ENCODE measurements around the gene LDB2. TPM values are rescaled to one million over a fixed set of nuclear protein-coding genes. Genes with fewer than 3 reads are reported as not detected.

LDB2 gene
- total RNA-seq, 1 donor from 2014 or later = not detected

GRCh38 chr4:16617435-16617834, 281.0 kb downstream of the LDB2 start:
- peaks cover 3% of the 10 kb centered on the region for H3K27me3 Mint-ChIP-seq
- TF ChIP-seq, protein P1, sequence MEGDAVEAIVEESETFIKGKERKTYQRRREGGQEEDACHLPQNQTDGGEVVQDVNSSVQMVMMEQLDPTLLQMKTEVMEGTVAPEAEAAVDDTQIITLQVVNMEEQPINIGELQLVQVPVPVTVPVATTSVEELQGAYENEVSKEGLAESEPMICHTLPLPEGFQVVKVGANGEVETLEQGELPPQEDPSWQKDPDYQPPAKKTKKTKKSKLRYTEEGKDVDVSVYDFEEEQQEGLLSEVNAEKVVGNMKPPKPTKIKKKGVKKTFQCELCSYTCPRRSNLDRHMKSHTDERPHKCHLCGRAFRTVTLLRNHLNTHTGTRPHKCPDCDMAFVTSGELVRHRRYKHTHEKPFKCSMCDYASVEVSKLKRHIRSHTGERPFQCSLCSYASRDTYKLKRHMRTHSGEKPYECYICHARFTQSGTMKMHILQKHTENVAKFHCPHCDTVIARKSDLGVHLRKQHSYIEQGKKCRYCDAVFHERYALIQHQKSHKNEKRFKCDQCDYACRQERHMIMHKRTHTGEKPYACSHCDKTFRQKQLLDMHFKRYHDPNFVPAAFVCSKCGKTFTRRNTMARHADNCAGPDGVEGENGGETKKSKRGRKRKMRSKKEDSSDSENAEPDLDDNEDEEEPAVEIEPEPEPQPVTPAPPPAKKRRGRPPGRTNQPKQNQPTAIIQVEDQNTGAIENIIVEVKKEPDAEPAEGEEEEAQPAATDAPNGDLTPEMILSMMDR (IDR thresholded peaks at IDR 0.05; ENCODE audit: unreplicated experiment) = no peak
- DNase-seq (ENCODE audit: low spot score, unreplicated experiment) = no peak
- peaks cover 6% of the 10 kb centered on the region for H3K9me3 Mint-ChIP-seq (ENCODE audit: low read depth)
- no peaks in the 10 kb centered on the region for H3K4me1 Mint-ChIP-seq (ENCODE audit: low read depth)
- H3K36me3 Mint-ChIP-seq (ENCODE audit: insufficient read depth) = no peaks in the 10 kb centered on the region
- no peak overlapping the region for H3K27ac Mint-ChIP-seq
- no peak overlapping the region for H3K4me3 Mint-ChIP-seq (ENCODE audit: low read depth)

DNA sequence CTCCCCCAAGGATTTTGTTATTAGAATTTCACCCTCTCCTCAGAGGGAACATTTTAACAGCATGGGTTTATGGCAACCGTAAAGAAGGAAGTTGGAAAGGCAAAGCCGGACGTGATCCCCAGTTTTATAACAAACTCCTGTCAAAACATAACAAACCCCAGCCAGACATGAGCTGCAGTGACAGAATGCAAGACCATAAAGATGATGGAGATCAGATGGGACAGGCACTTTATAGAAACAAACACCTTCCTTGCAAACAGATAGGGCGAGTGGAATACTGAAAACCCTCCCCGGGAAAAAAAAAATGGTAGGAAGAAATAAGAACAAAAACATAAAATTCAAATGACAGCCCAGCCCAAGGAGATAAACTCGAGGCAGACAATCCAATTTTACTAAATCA, 281.4 kb downstream of the LDB2 start:
- Mint-ChIP-seq H3K9me3 (ENCODE audit: low read depth) (peaks cover 10% of the 10 kb centered on the region), H3K4me1 (ENCODE audit: low read depth) (no peaks in the 10 kb centered on the region), H3K36me3 (ENCODE audit: insufficient read depth) (no peaks in the 10 kb centered on the region), H3K4me3 (ENCODE audit: low read depth) (no peak overlapping the region), H3K27me3 (peaks cover under 1% of the 10 kb centered on the region), H3K27ac (no peak overlapping the region)
- TF ChIP-seq, protein P1 (IDR thresholded peaks at IDR 0.05; ENCODE audit: unreplicated experiment) = no peak
- DNase-seq (ENCODE audit: low spot score, unreplicated experiment) = no peak

GRCh38 chr4:16609170-16609758, 289.2 kb downstream of the LDB2 start:
- no peak overlapping the region for H3K27ac Mint-ChIP-seq
- no peak for DNase-seq (ENCODE audit: low spot score, unreplicated experiment)
- no peaks in the 10 kb centered on the region for H3K4me1 Mint-ChIP-seq (ENCODE audit: low read depth)
- H3K4me3 Mint-ChIP-seq (ENCODE audit: low read depth) = no peak overlapping the region
- peaks cover 4% of the 10 kb centered on the region for H3K27me3 Mint-ChIP-seq
- H3K36me3 Mint-ChIP-seq (ENCODE audit: insufficient read depth) = no peaks in the 10 kb centered on the region
- H3K9me3 Mint-ChIP-seq (ENCODE audit: low read depth) = peaks cover 19% of the 10 kb centered on the region
- TF ChIP-seq, protein P1 (IDR thresholded peaks at IDR 0.05; ENCODE audit: unreplicated experiment) = no peak

DNA sequence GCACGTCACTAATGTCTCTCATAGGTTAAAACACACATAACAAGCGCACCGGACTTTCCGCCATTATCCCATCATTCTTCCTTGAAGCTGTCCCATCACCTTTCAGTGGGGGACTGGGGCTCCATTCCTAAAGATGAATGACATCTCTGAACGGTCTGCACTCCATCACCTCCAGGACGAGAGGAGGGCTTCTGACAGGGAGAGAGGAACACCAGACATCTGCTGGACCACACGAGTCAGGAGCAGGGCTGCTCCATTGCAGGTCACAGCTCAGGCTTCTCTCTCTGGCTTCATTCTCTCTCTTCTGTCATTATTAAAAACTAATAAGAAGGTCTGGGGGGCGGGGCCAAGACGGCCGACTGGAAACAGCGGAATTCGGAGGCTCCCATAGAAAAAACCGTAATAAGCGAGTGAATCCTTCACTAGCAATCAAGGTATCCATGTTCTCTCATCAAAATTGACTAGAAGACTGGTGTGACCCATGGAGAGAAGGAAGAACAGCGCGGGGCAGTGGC, 289.8 kb downstream of the LDB2 start:
- Mint-ChIP-seq H3K9me3 (ENCODE audit: low read depth) (peaks cover 14% of the 10 kb centered on the region), H3K27me3 (peaks cover 4% of the 10 kb centered on the region), H3K4me1 (ENCODE audit: low read depth) (no peaks in the 10 kb centered on the region), H3K27ac (no peak overlapping the region), H3K4me3 (ENCODE audit: low read depth) (no peak overlapping the region), H3K36me3 (ENCODE audit: insufficient read depth) (no peaks in the 10 kb centered on the region)
- no peak for DNase-seq (ENCODE audit: low spot score, unreplicated experiment)
- TF ChIP-seq, protein P1 (IDR thresholded peaks at IDR 0.05; ENCODE audit: unreplicated experiment) = no peak

DNA sequence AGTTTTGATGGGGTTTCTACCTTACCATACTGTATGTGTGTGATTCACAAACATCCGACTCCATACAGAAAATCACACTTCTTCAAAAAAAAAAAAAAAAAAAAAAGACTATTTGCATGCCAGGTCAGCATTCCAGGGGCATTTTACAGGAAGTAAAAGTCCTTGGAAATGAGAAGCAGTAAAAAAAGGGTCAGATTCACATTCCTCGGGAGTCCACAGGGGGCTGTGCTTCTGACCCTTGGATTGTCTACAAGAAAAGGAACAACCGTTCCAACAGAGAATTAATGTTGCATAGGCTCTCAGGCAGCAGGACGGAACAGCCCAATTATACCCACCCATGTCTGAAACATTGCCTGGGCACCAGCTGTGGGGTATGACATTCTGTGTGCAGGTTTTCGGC, 290.3 kb downstream of the LDB2 start:
- H3K9me3 Mint-ChIP-seq (ENCODE audit: low read depth) = peaks cover 14% of the 10 kb centered on the region

More for the DNA sequence above, 290.3 kb downstream of the LDB2 start:
- DNase-seq (ENCODE audit: low spot score, unreplicated experiment) = no peak
- Mint-ChIP-seq H3K4me1 (ENCODE audit: low read depth) (no peaks in the 10 kb centered on the region), H3K4me3 (ENCODE audit: low read depth) (no peak overlapping the region), H3K27me3 (peaks cover 4% of the 10 kb centered on the region), H3K27ac (no peak overlapping the region), H3K36me3 (ENCODE audit: insufficient read depth) (no peaks in the 10 kb centered on the region)
- TF ChIP-seq, protein P1 (IDR thresholded peaks at IDR 0.05; ENCODE audit: unreplicated experiment) = no peak

All from progenitor cell of endocrine pancreas (in vitro differentiated cells).